GM18870 (cell line): Measurements from ENCODE around the gene FXN.
A peak's percentile ranks its signal among the peaks of the same experiment; 100 is the strongest.
"Not testable (repeated sequence)": the region's sequence is repeated elsewhere in the genome, so short reads cannot be mapped to it uniquely, and the experiment has no call there.

Experiments used
- ATAC-seq: cut with Tn5 transposase; IDR thresholded peaks from one replicate; pipeline ENCODE4 v1.9.1; 2021; ENCODE audit warnings: moderate library complexity; ENCODE audit not compliant: unreplicated experiment

Gene FXN

GRCh38 chr9:69023650-69024049, 11.9 kb upstream of the FXN start:
- no peak for ATAC-seq

- ATAC-seq = peak; percentile 66
These were observed 8.0 kb upstream of the FXN start for GRCh38 chr9:69027355-69028097.

- no peak for ATAC-seq
These were observed 6.8 kb upstream of the FXN start for GRCh38 chr9:69028754-69029153.

GRCh38 chr9:69029535-69029934, 6.0 kb upstream of the FXN start:
- ATAC-seq = no peak

GRCh38 chr9:69030851-69031645, 4.5 kb upstream of the FXN start:
- ATAC-seq = no peak

- no peak for ATAC-seq
These were observed 1.5 kb upstream of the FXN start for GRCh38 chr9:69034071-69034470.

GRCh38 chr9:69036309-69036708, 757 bp downstream of the FXN start:
- peak; percentile 29 for ATAC-seq

- ATAC-seq = no peak
These were observed 1.2 kb downstream of the FXN start for GRCh38 chr9:69036799-69037198.

GRCh38 chr9:69040646-69041045, 5.1 kb downstream of the FXN start:
- no peak for ATAC-seq

- ATAC-seq = no peak
These were observed 9.0 kb downstream of the FXN start for GRCh38 chr9:69044240-69045219.

GRCh38 chr9:69045821-69046220, 10.3 kb downstream of the FXN start:
- no peak for ATAC-seq

GRCh38 chr9:69046723-69047122, 11.2 kb downstream of the FXN start:
- ATAC-seq = no peak

GRCh38 chr9:69047371-69047770, 11.8 kb downstream of the FXN start:
- ATAC-seq = no peak

GRCh38 chr9:69049094-69049493, 13.5 kb downstream of the FXN start:
- ATAC-seq = no peak

- not testable (repeated sequence) for ATAC-seq
These were observed 15.4 kb downstream of the FXN start for GRCh38 chr9:69050936-69051335.

- ATAC-seq = no peak
These were observed 19.4 kb downstream of the FXN start for GRCh38 chr9:69054989-69055388.

GRCh38 chr9:69056191-69056815, 20.8 kb downstream of the FXN start:
- ATAC-seq = no peak

- ATAC-seq = no peak
These were observed 22.5 kb downstream of the FXN start for GRCh38 chr9:69058101-69058500.

GRCh38 chr9:69060766-69061165, 25.2 kb downstream of the FXN start:
- no peak for ATAC-seq

GRCh38 chr9:69062195-69062594, 26.6 kb downstream of the FXN start:
- no peak for ATAC-seq

GRCh38 chr9:69063839-69064238, 28.3 kb downstream of the FXN start:
- ATAC-seq = no peak
